Astrocyte (in vitro differentiated cells and primary cell): ENCODE results near the gene GNMT. TPM values are rescaled to one million over a fixed set of nuclear protein-coding genes. Genes with fewer than 3 reads are reported as not detected.

Experiments
- DNase-seq: peaks from one replicate; pipeline ENCODE4 v3.0.0-alpha.2; 2010; ENCODE audit warnings: low read depth
- FAIRE-seq: peaks from 2 replicates; lab custom pipeline; 2011; peaks lifted over from hg19 to GRCh38; lab: Jason Lieb, UNC
- H2AFZ ChIP-seq: 2 replicates; pipeline ENCODE4 v1.6.0; 2012; ENCODE audit warnings: low read depth, low read length, inconsistent platforms
- H3K27ac ChIP-seq: 2 replicates; pipeline ENCODE4 v1.5.1; 2011; ENCODE audit warnings: low read depth, low read length, inconsistent platforms
- H3K27me3 ChIP-seq: 2 replicates; pipeline ENCODE4 v1.6.0; 2011; ENCODE audit warnings: low read length, inconsistent platforms; ENCODE audit not compliant: insufficient read depth
- H3K36me3 ChIP-seq: 2 replicates; pipeline ENCODE4 v1.5.1; 2011; ENCODE audit warnings: low read length, inconsistent platforms; ENCODE audit not compliant: insufficient read depth
- H3K4me1 ChIP-seq: 2 replicates; pipeline ENCODE4 v1.5.1; 2011; ENCODE audit warnings: low read length, inconsistent platforms; ENCODE audit not compliant: insufficient read depth
- H3K4me2 ChIP-seq: 2 replicates; pipeline ENCODE4 v1.6.0; 2012; ENCODE audit warnings: low read length, inconsistent platforms
- H3K4me3 ChIP-seq: 2 replicates; pipeline ENCODE4 v1.5.1; 2011; ENCODE audit warnings: low read depth, mild to moderate bottlenecking, low read length, inconsistent platforms; ENCODE audit not compliant: insufficient read depth
- H3K79me2 ChIP-seq: 2 replicates; pipeline ENCODE4 v1.6.0; 2012; ENCODE audit warnings: mild to moderate bottlenecking, low read length, inconsistent platforms; ENCODE audit not compliant: insufficient read depth
- H3K9ac ChIP-seq: 2 replicates; pipeline ENCODE4 v1.6.0; 2012; ENCODE audit warnings: mild to moderate bottlenecking, low read length, inconsistent platforms
- H3K9me3 ChIP-seq: 2 replicates; pipeline ENCODE4 v1.5.1; 2012; ENCODE audit warnings: low read depth, mild to moderate bottlenecking, low read length, inconsistent platforms; ENCODE audit not compliant: insufficient read depth
- H4K20me1 ChIP-seq: 2 replicates; pipeline ENCODE4 v1.6.0; 2012; ENCODE audit warnings: low read length, inconsistent platforms; ENCODE audit not compliant: insufficient read depth
- H3K27ac Mint-ChIP-seq: one replicate; pipeline ENCODE4 v1.8.0; 2021; ENCODE audit warnings: mild to moderate bottlenecking, mixed read lengths; ENCODE audit not compliant: unreplicated experiment
- H3K27me3 Mint-ChIP-seq: one replicate; pipeline ENCODE4 v1.8.0; 2021; ENCODE audit warnings: low read depth, mixed read lengths; ENCODE audit not compliant: unreplicated experiment
- H3K36me3 Mint-ChIP-seq: one replicate; pipeline ENCODE4 v1.8.0; 2021; ENCODE audit warnings: low read depth, mixed read lengths; ENCODE audit not compliant: unreplicated experiment
- H3K4me1 Mint-ChIP-seq: one replicate; pipeline ENCODE4 v1.8.0; 2021; ENCODE audit warnings: low read depth, mixed read lengths; ENCODE audit not compliant: unreplicated experiment
- H3K4me3 Mint-ChIP-seq: one replicate; pipeline ENCODE4 v1.8.0; 2021; ENCODE audit warnings: mild to moderate bottlenecking, moderate library complexity, mixed read lengths; ENCODE audit not compliant: unreplicated experiment
- H3K9me3 Mint-ChIP-seq: one replicate; pipeline ENCODE4 v1.8.0; 2021; ENCODE audit warnings: mild to moderate bottlenecking, mixed read lengths; ENCODE audit not compliant: unreplicated experiment
- EZH2 ChIP-seq: IDR thresholded peaks from 2 replicates; pipeline ENCODE4 v1.6.1; 2012; ENCODE audit warnings: mild to moderate bottlenecking, low read length, inconsistent platforms; ENCODE audit not compliant: insufficient read depth
- total RNA-seq: library from RNA; stranded (reverse); gene quantifications from 2 replicates; pipeline ENCODE4 v1.2.1, GENCODE V29; 2021
- TF ChIP-seq, protein P1 (sequence below): IDR thresholded peaks from 2 replicates; pipeline ENCODE4 v1.5.1; 2011; ENCODE audit warnings: low read depth, mild to moderate bottlenecking, inconsistent platforms, low read length, moderate library complexity; ENCODE audit not compliant: insufficient read depth

GNMT gene
- total RNA-seq, 1 donor from 2014 or later = 0.68 TPM

DNA sequence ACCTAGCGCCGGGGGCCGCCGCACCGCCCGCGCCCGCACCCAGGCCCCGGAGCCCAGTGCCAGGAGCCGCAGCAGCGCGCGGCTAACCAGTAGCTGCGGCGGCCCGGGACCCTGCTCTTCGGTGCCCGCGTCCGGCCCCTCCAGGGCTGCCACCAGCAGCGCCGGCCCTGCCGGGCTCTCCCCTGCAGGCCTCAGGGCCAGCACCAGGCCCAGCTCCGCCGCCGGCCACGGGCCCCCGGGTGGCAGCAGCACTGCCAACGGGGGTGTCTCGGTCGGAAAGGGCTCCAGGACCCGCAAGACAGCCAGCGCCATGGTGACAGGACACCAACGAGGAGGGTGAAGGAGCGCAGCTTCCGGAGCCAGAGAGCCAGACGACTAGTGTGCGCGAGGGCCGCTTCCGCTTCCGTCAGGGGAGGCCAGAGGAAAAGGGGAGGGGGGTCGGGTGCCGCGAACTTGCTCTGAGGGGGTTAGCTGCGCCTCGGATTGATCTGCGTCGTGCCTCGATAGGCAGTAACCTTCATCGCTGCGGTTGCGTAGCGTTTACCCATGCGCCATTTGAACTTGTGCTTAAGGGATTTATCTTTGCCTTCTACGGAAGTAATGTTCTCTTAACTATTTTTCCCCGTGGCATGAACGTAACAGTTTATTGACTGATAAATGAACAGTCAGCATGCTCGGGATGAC is 18.4 kb downstream of the GNMT start, which contains the start of gene PEX6:
Gene PEX6 (minus strand): TSS at position 343 of the 684 bp plus-strand sequence. CDS start 31 bp downstream, at position 312.
- Mint-ChIP-seq H3K4me3 (peak within 1 kb of the TSS; percentile 92), H3K4me1 (peaks cover 12% of the 10 kb centered on the region), H3K27me3 (no peaks in the 10 kb centered on the region), H3K36me3 (peaks cover 7% of the 10 kb centered on the region), H3K9me3 (no peaks in the 10 kb centered on the region), H3K27ac (peak within 1 kb of the TSS; percentile 87)
- no peaks in the 10 kb centered on the region for H3K9me3 ChIP-seq
- peaks cover 11% of the 10 kb centered on the region for H4K20me1 ChIP-seq
- H3K36me3 ChIP-seq = no peaks in the 10 kb centered on the region
- H3K27me3 ChIP-seq = no peaks in the 10 kb centered on the region
- peak within 1 kb of the TSS; percentile 94 for H3K4me2 ChIP-seq
- H3K9ac ChIP-seq = peak within 1 kb of the TSS; percentile 83
- FAIRE-seq (no peak), DNase-seq (peak; percentile 73)
- H3K4me3 ChIP-seq = peak within 1 kb of the TSS; percentile 76
- peak within 1 kb of the TSS; percentile 85 for H2AFZ ChIP-seq
- no peak for TF ChIP-seq EZH2
- TF ChIP-seq, protein P1, sequence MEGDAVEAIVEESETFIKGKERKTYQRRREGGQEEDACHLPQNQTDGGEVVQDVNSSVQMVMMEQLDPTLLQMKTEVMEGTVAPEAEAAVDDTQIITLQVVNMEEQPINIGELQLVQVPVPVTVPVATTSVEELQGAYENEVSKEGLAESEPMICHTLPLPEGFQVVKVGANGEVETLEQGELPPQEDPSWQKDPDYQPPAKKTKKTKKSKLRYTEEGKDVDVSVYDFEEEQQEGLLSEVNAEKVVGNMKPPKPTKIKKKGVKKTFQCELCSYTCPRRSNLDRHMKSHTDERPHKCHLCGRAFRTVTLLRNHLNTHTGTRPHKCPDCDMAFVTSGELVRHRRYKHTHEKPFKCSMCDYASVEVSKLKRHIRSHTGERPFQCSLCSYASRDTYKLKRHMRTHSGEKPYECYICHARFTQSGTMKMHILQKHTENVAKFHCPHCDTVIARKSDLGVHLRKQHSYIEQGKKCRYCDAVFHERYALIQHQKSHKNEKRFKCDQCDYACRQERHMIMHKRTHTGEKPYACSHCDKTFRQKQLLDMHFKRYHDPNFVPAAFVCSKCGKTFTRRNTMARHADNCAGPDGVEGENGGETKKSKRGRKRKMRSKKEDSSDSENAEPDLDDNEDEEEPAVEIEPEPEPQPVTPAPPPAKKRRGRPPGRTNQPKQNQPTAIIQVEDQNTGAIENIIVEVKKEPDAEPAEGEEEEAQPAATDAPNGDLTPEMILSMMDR = no peak
- H3K4me1 ChIP-seq = peaks cover 16% of the 10 kb centered on the region
- peak within 1 kb of the TSS; percentile 58 for H3K27ac ChIP-seq
- peaks cover 24% of the 10 kb centered on the region for H3K79me2 ChIP-seq

DNA sequence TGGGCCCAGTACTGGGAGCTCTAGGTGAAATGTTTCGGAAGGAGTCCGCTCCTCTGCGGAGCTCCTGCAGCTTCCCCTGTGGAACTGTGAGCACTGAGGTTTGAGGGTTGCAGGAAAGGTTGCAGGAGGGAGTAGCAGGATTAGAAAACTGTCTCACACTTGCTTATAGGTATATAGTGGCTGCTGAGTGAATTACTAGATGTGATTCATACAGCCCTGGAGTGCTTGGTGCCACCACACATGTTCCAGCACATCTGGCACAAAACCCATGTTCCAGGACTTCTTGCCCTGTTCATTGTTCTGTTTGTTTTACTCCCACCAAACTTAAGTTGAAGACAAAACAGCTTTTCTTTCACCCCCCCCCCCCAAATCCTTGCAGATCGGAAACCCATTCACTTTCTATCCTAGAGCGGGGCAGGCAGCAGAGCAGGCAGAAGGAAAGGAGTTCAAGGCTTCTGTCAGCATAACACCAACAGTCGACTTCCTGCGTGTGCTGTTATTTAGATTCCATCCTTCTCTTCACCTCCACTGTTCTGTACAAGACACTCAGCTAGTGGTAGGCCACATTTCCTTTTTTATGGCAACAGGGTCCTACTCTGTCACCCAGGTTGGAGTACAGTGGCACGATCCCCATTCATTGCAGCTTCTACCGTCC is 19.1 kb downstream of the GNMT start:
- peak; percentile 25 for DNase-seq
- peaks cover 6% of the 10 kb centered on the region for H3K36me3 Mint-ChIP-seq

More for the DNA sequence above, 19.1 kb downstream of the GNMT start:
- H3K36me3 ChIP-seq = no peaks in the 10 kb centered on the region
- no peaks in the 10 kb centered on the region for H3K27me3 ChIP-seq
- FAIRE-seq = no peak
- H3K4me1 Mint-ChIP-seq = peaks cover 12% of the 10 kb centered on the region
- peaks cover 16% of the 10 kb centered on the region for H3K4me1 ChIP-seq
- H3K9me3 ChIP-seq = no peaks in the 10 kb centered on the region
- H3K79me2 ChIP-seq = peaks cover 24% of the 10 kb centered on the region
- peak overlapping the region; percentile 85 for H2AFZ ChIP-seq
- TF ChIP-seq EZH2 = no peak
- TF ChIP-seq, protein P1 = no peak
- H3K27ac Mint-ChIP-seq = peak overlapping the region; percentile 78
- H3K9me3 Mint-ChIP-seq = no peaks in the 10 kb centered on the region
- peak overlapping the region; percentile 76 for H3K4me3 ChIP-seq
- H3K4me2 ChIP-seq = peak overlapping the region; percentile 94
- peaks cover 11% of the 10 kb centered on the region for H4K20me1 ChIP-seq
- peak overlapping the region; percentile 58 for H3K27ac ChIP-seq
- no peaks in the 10 kb centered on the region for H3K27me3 Mint-ChIP-seq
- peak overlapping the region; percentile 92 for H3K4me3 Mint-ChIP-seq
- peak overlapping the region; percentile 83 for H3K9ac ChIP-seq
